SW480 (cell line): ENCODE results near the gene PLEK2.
"Not testable (repeated sequence)": the region's sequence is repeated elsewhere in the genome, so short reads cannot be mapped to it uniquely, and the experiment has no call there.

Experiments
- DNase-seq: peaks from one replicate; pipeline ENCODE4 v3.0.0-alpha.2; 2016; ENCODE audit warnings: low spot score

The PLEK2 gene

DNA sequence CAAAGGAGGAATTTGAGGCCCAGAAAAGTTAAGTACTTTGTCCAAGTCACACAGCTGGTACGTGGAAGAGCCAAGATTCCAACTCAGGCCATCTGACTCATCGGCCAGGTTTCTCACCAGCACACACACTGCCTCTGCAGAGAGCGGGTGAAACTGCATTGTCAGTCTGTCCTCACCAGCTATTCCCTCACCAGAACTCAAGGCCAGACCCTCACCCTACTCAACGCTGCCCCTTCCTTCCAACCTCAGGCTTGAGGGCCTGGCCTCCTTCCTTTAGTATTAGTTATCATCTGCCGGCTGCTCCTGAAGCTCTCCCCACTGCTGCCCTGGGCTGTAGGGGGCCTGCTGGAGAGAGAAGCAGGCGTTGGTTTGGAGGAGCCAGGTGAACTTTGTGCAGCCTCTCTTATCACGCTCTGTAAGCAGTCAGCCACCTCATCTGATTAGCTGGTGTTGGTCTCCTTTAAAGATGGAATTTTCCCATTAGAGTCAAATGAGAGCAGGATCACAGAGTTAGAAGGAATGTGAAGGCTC lies 16.6 kb upstream of the PLEK2 start:
- no peak for DNase-seq

DNA sequence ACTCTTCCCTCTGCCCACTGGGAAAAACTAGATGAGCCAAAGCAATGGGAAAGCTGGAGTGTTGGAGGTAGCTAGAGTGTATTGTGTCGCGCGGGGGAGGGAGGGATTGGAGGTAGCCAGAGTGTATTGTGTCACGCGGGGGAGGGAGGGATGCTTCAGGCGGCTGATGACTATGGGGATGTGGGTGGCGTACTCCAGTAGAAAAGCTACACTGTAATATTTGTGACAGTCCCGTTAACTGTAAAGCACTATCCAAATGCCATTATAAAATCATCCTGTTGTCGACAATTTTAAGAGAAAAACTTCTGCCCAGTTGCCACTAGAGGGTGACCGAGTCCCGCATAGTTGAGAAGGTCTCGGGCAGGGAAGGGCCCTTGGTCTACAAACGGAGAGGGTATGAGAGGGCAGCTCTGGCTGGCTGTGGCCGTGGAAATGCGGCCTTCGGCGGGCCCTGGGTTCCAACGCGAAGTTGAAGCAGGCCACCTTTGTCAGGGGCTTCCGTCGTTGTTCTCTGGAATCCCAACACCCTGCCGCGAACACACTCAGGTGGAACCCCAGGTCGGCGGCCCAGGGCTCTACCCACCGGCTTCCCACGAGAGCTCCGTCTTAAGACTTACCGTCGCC lies 15.1 kb upstream of the PLEK2 start:
- peak; percentile 86 for DNase-seq

DNA sequence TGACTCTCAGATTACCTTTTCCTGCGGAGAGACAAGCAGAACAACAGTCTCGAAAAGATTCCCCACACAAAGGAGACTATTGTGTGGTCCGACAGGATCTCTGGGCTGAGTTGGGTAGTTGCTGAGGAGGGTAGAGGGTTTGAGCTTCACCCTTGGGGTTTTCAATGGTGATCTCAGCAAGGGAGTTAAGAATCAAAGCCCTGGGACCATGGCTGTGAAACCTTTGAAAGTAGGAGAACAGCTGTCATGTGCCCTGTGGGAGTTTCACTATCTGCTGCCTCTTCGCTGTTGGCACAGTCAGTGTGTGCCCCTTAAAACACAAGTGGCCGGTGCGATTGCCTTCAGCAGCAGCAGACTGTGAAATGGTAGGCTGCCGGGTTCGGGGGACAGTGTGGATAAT lies 14.2 kb upstream of the PLEK2 start:
- no peak for DNase-seq

DNA sequence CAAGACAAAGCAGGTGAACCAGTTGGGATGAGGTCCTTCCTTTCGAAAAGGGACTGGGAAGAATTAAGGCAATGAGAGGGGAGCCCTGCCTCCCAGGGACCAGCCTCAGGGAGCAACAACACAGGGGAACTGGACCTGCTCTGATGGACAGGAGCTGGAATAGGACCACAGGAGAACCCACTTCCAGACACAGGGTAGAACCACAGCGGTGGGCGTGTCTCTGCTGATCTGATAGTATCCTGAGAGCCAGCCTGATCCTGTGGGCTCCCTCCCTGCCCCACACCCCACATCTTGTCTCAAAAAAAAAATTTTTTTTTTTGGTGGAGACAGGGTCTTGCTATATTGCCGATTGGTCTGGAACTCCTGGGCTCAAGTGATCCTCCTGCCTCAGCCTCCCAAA lies 13.6 kb upstream of the PLEK2 start:
- DNase-seq, result no peak

DNA sequence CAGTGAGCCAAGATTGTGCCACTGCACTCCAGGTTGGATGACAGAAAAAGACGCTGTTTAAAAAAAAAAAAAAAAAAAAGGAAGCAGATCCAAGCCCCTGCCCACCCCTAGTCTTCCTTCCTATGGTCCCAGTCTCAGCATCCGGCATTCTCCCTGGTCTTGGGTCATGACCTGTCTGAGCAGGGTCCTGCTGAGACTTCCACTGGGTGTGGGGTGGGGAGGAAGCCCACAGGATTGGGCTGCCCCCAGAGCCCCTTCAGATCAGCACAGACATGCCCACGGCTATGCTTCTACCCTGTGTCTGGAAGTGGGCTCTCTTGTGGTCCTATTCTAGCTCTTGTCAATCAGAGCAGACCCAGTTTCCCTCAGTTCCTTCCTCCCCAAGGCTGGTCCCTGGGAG lies 12.6 kb upstream of the PLEK2 start:
- DNase-seq, result no peak

DNA sequence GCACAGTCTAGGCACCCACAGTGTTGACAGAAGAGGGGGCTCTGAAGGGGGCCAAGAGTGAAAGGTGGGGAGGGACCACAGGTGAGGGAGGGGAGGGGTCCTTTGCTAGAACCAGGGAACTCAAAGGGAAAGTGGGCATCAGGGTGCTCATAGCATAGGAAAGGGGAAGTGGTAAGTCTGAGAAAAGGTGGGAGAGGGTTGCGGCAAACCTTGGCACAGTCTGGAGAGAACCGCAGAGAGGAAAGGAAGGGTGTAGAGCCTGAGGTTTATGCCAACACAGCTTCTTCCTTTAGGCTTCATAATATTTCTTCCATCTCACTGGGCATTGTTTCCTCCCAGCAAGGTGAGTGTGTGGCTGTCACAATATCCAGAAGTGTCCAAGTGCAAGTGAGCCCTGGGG lies 11.5 kb upstream of the PLEK2 start:
- no peak for DNase-seq

DNA sequence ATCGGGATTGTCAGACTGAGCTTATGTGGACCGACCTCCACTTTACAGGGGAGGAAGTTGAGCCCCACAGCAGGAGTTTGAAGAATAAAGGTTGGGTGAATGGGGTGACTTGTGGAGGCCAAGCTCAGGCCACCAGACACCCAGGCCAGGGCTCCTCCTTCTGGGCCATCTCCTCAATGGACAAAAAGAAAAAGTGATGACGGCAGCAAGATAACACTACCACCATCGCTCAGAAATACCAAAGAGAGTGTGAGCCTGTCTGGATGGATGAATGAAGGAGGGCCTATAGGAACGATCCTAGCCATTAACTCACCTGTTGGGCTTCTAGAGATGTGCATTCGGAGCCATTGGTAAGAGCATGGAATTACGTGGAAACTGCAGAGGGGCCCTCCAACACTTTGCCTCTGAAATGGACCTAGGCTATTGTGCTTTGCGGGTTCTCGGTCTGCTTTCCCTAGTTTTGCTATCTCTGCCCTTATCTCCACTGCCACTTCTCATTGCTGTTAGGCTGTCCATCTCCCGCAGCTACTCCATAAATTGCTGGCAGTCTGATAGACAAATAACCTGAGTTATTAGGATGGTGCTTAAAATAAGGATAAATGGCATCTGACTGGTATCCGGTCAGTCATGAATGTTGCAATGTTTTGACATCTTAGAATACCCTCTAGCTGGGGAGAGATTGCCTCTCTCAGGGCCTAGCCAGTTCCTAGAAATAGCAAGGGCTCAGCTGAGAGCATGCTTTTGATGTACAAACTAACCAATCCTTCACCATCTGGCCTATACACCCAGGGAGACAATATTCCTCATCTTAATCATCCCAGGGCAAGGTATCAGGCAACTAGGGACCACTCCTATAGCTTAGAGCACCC lies 9.6 kb upstream of the PLEK2 start:
- no peak for DNase-seq

DNA sequence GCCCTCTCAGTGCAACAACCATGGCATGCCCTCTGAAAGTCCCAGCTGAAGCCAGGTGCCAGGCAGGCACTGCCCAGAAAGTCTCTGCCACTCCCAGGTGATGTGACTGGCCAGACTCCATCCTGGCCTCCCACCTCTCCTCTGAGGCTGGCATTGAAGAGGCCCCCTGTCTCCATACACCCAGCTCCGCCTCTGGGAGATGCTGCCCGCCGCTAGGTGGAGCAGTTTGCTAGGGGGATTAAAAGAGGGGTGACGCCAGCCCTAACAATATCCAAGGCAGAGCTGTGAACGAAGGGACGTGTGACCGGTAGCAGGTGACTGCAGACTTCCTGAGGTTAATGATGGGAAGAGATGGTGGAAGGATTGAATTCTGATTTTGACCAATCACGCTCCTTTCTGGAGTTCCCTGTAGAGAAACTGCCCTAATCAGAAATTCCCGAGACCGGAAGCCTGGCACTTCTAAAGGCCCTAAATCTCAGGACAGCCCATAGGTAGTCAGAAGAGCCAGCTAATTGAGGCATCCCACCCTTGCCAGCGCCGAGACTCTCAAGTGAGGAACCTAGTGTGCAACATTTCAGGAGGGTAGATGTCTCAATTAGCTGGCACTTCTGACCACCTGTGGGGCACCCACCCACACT lies 8.3 kb upstream of the PLEK2 start:
- DNase-seq, result no peak

DNA sequence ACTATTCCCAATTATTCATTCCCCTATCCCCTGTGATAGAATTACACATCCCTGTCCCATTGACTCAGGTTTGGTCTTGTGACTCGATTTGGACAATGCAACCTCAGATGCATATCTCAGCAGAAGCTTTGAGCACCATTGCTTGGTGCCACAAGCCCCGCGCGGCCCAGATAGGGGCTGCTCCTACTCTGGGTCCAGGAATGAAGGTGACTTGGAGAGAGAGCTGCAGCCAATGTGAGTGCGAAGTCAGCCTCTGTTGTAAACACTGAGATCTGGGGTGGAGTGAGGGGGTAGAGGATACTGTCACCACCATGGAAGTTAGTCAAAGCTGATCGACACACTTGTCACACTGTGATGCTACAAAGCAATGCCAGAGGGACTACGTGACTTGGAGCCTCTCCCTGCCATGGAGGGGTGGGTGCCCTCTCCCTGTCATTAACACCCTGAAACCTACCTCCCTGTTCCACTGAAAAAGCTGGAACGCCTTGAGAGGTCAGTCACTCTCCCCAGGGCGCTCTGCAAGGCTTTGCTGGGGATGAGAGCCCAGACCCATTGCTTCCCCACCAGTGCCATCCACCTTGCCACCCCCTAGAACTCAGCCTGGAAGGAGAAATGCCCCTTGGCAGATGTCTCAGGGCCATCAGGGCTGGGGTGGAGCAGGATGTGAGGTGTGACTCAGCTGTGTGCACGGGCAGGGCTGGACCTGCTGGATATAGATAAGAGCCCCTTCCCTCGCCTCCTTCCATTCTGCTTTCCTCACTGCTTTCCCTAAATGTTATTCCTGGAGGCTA lies 6.6 kb upstream of the PLEK2 start:
- DNase-seq, result peak; percentile 68

DNA sequence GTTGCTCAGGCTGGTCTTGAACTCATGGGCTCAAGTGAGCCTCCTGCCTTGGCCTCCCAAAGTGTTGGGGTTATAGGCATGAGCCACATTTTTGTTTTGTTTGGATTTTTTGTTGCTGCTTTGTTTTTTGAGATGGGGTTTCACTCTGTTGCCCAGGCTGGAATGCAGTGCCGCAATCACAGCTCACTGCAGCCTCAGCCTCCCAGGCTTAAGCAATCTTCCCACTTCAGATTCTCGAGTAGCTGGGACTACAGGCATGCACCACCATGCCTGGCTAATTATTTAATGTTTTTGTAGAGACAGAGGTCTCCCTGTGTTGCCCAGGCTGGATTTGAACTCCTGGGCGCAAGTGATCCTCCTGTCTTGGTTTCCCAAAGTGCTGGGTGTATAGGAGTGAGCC lies 5.7 kb upstream of the PLEK2 start:
- no peak for DNase-seq

DNA sequence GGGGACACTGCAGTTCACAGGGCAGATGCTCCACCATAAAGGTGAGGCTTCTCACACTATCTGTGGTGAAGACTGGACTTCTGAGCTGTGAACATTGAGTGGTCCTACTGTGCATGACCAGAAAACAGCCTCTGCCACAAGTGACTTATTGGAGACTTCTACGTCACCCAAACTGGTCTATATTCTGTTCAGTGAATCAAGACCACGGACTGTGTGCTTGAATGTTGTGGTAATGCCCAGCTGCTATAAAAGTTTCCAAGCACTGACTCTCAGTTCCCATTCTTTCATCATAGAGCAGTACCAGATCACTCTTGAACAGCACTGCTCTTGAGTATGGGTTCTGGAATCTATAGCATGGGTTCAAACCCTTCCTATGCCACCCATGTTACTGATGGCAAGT lies 4.8 kb upstream of the PLEK2 start:
- DNase-seq, result no peak

DNA sequence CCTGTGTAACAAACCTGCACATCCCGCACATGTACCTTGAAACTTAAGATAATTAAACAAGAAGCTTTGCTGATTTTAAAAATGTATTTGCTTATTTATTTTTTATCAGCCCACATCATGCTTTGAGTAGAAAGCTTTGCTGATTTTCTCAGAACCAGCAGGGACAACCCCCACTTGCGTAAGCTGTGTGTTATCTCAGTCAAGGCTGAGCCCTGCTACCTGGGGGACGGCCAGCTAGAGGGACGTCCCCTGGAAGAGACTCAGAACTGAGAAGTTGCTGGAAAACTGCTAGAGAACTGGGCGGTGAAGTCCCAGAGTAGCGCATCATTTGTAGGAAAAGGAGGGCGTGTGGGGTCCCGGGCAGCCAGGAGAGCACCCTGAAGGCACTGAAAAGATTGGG lies 4.1 kb upstream of the PLEK2 start:
- no peak for DNase-seq

DNA sequence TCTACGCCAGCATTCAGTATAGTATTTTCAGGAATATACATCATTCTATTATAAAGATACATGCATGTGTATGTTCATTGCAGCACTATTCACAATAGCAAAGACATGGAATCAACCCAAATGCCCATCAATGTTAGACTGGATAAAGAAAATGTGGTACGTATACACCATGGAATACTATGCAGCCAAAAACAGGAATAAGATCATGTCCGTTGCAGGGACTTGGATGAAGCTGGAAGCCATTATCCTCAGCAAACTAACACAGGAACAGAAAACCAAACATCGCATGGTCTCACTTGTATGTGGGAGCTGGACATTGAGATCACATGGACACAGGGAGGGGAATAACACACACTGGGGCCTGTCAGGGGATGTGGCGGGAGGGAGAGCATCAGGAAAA lies 3.6 kb upstream of the PLEK2 start:
- not testable (repeated sequence) for DNase-seq

DNA sequence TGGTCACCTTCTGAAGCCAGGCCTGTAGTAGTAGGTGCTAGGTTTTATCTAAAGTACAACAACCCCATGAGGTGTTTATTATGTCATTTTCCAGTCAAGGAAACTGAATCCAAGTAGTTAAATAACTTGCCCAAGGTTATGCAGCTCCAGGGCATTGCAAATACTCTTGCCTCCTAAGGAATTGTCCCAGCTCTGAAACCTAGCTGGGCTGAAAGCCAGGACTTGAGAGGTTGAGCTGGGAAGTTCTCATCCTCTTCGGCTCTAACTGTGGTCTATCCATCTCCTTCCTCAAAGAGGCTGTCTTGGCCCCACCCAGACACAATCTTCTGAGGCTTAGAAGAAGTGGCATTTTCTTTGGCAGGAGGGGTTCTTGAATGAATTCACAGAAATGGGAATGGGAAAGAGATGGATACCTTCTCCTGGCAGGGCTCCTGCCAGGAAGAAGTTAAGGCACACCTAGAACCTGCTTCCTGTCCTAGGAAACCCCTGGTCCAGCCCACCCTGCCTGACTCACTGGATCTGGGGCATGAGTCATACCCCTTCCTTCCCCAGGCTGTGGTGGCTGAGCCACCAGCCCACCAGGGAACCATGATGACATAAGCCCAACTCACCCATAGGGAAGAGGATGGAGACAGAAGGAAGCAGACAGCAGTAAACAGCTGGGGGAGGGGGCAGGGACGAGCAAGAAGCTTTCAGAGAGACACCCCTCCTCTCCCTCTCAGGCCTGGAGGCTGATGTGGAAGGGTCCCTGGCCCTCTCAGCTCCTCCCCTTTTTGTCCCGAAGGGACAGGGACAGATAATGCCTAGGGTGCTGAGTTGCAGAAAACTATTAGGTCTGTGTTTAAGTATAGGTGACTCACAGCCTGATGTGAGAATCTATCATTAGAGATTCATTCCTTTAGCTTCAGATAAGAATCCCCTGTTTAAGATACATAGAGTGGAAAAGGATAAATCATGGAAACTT lies 2.1 kb upstream of the PLEK2 start:
- DNase-seq, result peak; percentile 92

DNA sequence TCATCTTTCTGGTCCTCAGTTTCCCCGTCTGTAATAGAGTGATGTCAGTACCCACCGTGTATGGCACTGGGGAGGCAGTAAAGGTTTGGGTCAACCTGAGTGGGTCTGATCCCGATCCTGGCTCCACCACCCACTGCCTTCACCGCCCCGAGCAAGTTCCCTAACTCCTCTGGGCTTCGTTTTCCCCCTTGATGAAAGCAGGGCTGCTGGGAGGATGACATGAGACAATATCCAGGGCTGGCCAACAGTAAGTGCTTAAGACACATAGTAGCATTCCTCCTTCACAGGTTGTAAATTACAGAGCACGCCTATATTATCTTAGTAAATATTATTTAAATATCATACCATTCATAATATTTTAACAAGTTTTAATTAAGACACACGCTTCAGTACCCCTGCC lies 595 bp downstream of the PLEK2 start:
- DNase-seq, result peak; percentile 41

DNA sequence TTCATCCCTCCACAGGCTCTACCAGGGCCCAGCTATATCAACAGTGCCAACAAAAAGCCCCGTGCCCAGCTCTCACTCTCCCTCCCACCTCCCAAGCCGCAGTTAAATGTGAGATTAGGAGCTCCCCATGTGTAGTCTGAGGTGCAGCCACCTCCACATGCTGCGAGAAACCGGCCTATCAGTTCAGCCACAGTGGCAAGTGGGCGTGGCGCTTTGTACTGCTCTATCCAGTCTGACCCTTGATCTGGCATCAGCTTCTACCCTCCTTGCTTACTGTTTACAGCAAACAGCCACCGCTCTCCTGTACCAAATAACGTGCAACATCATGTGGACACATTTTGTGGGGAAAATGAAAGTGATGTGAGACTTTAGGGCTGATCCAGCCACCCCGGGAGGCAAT lies 1.7 kb downstream of the PLEK2 start:
- peak; percentile 69 for DNase-seq

DNA sequence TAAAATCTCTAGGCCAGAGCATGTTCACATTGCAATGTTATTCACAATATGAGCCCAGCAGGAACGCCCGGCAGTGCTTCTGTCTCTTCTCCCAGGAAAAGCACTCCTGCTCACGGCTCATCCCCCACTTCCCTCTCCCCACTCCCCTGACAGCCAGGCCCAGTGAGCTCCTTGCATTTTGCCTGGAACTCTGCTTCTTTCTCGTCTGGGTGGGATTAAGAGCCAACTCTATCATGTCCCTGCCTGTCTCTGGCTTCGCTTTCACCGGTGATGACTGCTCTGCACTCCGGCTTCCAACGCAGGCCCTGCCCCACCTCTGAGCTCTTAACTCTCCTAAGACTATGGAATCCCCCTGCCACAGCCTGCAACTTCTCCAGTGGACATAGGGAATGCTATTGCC lies 2.5 kb downstream of the PLEK2 start:
- no peak for DNase-seq

DNA sequence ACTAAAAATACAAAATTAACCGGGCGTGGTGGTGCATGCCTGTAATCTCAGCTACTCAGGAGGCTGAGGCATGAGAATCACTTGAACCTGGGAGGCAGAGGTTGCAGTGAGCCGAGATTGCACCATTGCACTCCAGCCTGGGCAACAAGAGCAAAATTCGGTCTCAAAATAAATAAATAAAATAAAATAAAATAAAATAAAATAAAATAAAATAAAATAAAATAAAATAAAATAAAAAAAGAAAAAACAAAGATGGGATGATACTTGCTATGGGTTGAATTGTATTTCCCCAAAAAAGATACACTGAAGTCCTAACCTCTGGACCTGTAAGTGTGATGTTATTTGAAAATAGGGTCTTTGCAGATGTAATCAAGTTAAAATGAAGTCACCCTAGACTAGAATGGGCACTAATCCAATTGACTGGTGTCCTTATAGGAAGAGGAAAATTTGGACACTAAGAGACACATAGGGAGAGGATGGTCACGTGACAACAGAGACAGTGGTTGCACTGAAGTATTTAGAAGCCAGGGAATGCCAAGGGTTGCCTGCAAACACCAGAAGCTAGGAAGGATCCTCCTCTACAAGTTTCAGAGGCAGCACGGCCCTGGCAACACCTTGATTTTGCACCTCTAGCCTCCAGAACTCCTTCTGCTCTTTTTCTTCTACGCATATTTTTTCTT lies 3.7 kb downstream of the PLEK2 start:
- peak; percentile 14 for DNase-seq

DNA sequence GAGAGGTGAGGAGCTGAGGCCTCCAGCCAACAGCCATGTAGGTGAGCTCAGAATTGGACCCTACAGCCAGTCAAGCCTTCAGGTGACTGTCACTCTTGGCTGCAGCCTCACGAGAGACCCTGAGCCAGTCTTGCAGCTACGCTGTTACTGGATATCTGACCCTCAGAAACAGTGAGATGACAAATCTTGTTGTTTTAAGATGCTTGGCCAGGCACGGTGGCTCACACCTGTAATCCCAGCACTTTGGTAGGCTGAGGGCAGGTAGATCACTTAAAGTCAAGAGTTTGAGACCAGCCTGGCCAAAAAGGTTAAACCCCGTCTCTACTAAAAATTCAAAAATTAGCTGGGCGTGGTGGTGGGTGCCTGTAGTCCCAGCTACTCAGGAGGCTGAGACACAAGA lies 6.2 kb downstream of the PLEK2 start:
- DNase-seq, result no peak

DNA sequence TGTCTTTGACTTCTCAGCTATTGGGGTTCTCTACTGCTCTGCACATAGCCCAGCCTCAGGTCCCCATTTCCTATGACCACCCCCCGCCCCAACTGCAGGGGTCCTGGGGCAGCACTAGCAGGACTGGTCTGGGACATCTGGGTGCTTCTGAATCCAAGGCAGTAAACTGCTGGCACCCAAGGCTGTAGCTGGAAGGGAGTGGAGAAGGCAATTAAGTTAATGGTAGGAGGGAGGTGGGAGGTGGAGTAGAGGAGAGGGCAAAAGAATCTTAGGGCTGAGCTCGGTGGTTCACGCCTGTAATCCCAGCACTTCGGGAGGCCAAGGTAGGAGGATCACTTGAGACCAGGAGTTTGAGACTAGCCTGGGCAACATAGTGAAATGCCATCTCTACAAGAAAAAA lies 11.5 kb downstream of the PLEK2 start:
- no peak for DNase-seq

DNA sequence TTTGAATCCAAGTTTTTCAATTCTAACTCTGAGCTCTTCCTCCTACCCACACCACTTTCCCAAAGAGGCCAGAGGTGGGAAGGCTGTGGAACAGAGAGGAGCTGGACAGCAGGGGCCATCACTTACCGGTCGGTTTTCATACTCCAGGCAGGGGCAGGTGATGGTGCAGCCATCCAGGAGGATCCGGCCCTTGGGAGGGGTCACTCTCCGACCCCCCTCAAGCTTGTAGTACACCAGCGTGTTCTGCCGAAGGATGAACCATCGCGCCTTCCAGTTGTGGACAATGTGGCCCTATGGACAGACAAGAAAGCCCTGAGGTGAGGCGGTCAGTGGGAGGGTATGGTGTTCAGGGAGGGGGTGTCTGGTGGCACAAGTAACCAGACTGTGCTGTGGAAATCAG lies 14.4 kb downstream of the PLEK2 start:
- DNase-seq, result no peak
